HepG2 (cell line): ENCODE data around the gene CAPN9. TPM values are rescaled to one million over a fixed set of nuclear protein-coding genes. Genes with fewer than 3 reads are reported as not detected.

Source experiments
- CENPBD1 ChIP-seq: sonication (generic); formaldehyde crosslinking; IDR thresholded peaks from 2 replicates; pipeline ENCODE4 v1.8.0; 2022; ENCODE audit warnings: missing genetic modification reagents, low read depth, mild to moderate bottlenecking, borderline replicate concordance
- HINFP ChIP-seq: sonication (generic); formaldehyde crosslinking; IDR thresholded peaks from 2 replicates; pipeline ENCODE4 v1.4.0; 2020; ENCODE audit warnings: low read depth, mild to moderate bottlenecking, missing genetic modification reagents
- PHF20 ChIP-seq: sonication (generic); formaldehyde crosslinking; IDR thresholded peaks from 2 replicates; pipeline ENCODE4 v1.5.0; 2020; ENCODE audit warnings: mild to moderate bottlenecking, missing genetic modification reagents
- POGZ ChIP-seq: sonication (generic); formaldehyde crosslinking; IDR thresholded peaks from 2 replicates; pipeline ENCODE4 v1.4.0; 2020; ENCODE audit warnings: mild to moderate bottlenecking, missing genetic modification reagents
- POLR2A ChIP-seq, 2 experiments: IDR thresholded peaks; 2 replicates each; pipeline ENCODE4 v1.6.1; 2011; ENCODE audit warnings: low read depth in 2 of 2, low read length in 2 of 2, mild to moderate bottlenecking in 1 of 2, moderate library complexity in 1 of 2; ENCODE audit not compliant: insufficient read depth in 1 of 2
- PRPF4 ChIP-seq: fragments of 200-400 bp; formaldehyde crosslinking; IDR thresholded peaks from 2 replicates; pipeline ENCODE4 v1.6.1; 2016; ENCODE audit warnings: low read length, low read depth; ENCODE audit not compliant: poor library complexity, severe bottlenecking
- RAD51 ChIP-seq: fragments of 450-650 bp; IDR thresholded peaks from 2 replicates; pipeline ENCODE4 v1.6.1; 2016; ENCODE audit warnings: borderline replicate concordance
- RFX1 ChIP-seq: fragments of 450-650 bp; IDR thresholded peaks from 2 replicates; pipeline ENCODE4 v1.6.1; 2017
- SALL2 ChIP-seq: sonication (generic); formaldehyde crosslinking; IDR thresholded peaks from 2 replicates; pipeline ENCODE4 v1.8.1; 2023; ENCODE audit warnings: mild to moderate bottlenecking, missing genetic modification reagents, inconsistent platforms
- XBP1 ChIP-seq: sonication (generic); formaldehyde crosslinking; IDR thresholded peaks from 2 replicates; pipeline ENCODE4 v1.5.0; 2020; ENCODE audit warnings: missing genetic modification reagents
- ZFP41 ChIP-seq: sonication (generic); formaldehyde crosslinking; IDR thresholded peaks from 2 replicates; pipeline ENCODE4 v1.4.0; 2020; ENCODE audit warnings: mild to moderate bottlenecking, missing genetic modification reagents, borderline replicate concordance
- ZKSCAN5 ChIP-seq: sonication (generic); formaldehyde crosslinking; IDR thresholded peaks from 2 replicates; pipeline ENCODE4 v1.5.1; 2020; ENCODE audit warnings: mild to moderate bottlenecking, missing genetic modification reagents
- ZNF513 ChIP-seq: sonication (generic); formaldehyde crosslinking; conservative IDR thresholded peaks from 2 replicates; pipeline ENCODE4 v1.5.0; 2020; ENCODE audit warnings: missing genetic modification reagents
- ZNF558 ChIP-seq: sonication (generic); formaldehyde crosslinking; IDR thresholded peaks from 2 replicates; pipeline ENCODE4 v1.9.0; 2022; ENCODE audit warnings: mild to moderate bottlenecking, missing genetic modification reagents, borderline replicate concordance
- ZNF567 ChIP-seq: sonication (generic); formaldehyde crosslinking; IDR thresholded peaks from 2 replicates; pipeline ENCODE4 v1.8.1; 2023; ENCODE audit warnings: mild to moderate bottlenecking, missing genetic modification reagents, borderline replicate concordance
- ZNF687 ChIP-seq: sonication (generic); formaldehyde crosslinking; IDR thresholded peaks from 2 replicates; pipeline ENCODE4 v1.5.1; 2020; ENCODE audit warnings: mild to moderate bottlenecking, missing genetic modification reagents, moderate library complexity
- ZNF790 ChIP-seq: sonication (generic); formaldehyde crosslinking; IDR thresholded peaks from 2 replicates; pipeline ENCODE4 v1.8.0; 2022; ENCODE audit warnings: missing genetic modification reagents, mild to moderate bottlenecking, borderline replicate concordance
- polyA plus RNA-seq, 8 experiments: library from polyadenylated mRNA; depleted of rRNA in 3 of 8; stranded (reverse) in 7 of 8; unstranded in 1 of 8; fragments of >200 nt; fragmentation: Illumina TruSeq in 4 of 8; extraction: Trizol in 4 of 8; gene quantifications; 2 replicates each; pipeline versions ENCODE4 v1.2.1 to v1.2.3, GENCODE V29; 2011 to 2016; ENCODE audit warnings: low read depth in 4 of 8, missing spikeins in 1 of 8, mixed read lengths in 1 of 8; ENCODE audit not compliant: insufficient read depth in 1 of 8
- total RNA-seq, 5 experiments: library from RNA; depleted of rRNA; stranded (reverse); fragments of >200 nt; fragmentation: Illumina TruSeq; extraction: Trizol; gene quantifications; 2 replicates each; pipeline ENCODE4 v1.2.3, GENCODE V29; 2016; ENCODE audit warnings: low read depth in 1 of 5
- TF ChIP-seq, protein P1 (sequence below): sonication (generic); formaldehyde crosslinking; IDR thresholded peaks from 2 replicates; pipeline ENCODE4 v1.8.1; 2023; ENCODE audit warnings: mild to moderate bottlenecking, missing genetic modification reagents, borderline replicate concordance
- TF ChIP-seq, protein P2 (sequence below): sonication (generic); formaldehyde crosslinking; IDR thresholded peaks from 2 replicates; pipeline ENCODE4 v1.8.1; 2022; ENCODE audit warnings: low read depth, mild to moderate bottlenecking, missing genetic modification reagents

The CAPN9 gene
- total and polyA plus RNA-seq, 2 of the 13 experiments (the other 11 are each of a cell fraction or from before 2014, with no cell fraction given): 0.04 to 0.31 TPM

DNA sequence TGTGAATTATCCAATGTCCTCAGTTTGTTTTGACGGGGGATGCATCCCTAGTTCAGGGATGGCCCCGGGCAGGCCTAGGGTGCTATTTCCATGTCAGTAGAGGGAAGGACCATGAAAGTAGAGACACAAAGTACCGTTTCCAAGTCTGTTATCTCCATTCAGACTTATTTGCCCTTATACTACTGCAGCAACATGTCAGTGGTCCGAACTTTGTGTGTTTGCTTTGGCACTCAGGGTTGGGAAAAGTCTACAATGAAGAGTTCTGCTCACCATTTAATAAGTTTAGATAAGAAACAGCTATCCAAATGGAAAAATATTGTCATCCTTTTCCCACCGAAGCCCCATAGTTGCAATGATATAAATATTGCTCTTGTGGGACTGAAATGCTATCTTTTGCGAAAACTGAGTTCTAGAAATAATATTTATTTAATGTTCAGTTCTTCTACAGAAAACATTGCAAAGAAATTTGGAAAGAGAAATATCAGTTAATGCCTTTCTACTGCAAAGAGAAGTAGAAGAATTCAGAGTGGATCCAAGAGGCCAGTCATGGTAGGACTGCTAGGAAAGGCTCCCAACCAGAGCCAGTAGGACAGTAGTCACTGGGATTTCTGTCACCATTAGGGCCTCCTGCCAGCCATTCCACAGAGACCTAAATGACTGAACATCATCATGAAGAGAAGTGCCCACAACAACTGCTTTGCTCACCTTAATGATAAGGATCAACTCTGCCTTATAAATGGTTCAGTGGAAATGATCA lies 21.8 kb upstream of the CAPN9 start (continued):
- TF ChIP-seq, protein P1, sequence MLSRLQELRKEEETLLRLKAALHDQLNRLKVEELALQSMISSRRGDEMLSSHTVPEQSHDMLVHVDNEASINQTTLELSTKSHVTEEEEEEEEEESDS (CRISPR knock-in tag): no peak
- TF ChIP-seq ZNF558 (no peak), POLR2A (IDR thresholded peaks at IDR 0.05; ENCODE audit: insufficient read depth in 1 of 2, low read depth in 2 of 2, low read length in 2 of 2) (no peak), ZFP41 (CRISPR knock-in tag) (no peak), ZNF687 (CRISPR knock-in tag) (no peak), PHF20 (no peak), ZNF567 (CRISPR knock-in tag) (no peak), XBP1 (CRISPR knock-in tag) (no peak), HINFP (CRISPR knock-in tag) (no peak), ZNF513 (no peak), PRPF4 (no peak), CENPBD1 (no peak), ZKSCAN5 (CRISPR knock-in tag) (no peak), RAD51 (no peak), RFX1 (no peak), SALL2 (CRISPR knock-in tag) (no peak), POGZ (CRISPR knock-in tag) (peak; percentile 75), ZNF790 (CRISPR knock-in tag) (no peak)
- TF ChIP-seq, protein P2, sequence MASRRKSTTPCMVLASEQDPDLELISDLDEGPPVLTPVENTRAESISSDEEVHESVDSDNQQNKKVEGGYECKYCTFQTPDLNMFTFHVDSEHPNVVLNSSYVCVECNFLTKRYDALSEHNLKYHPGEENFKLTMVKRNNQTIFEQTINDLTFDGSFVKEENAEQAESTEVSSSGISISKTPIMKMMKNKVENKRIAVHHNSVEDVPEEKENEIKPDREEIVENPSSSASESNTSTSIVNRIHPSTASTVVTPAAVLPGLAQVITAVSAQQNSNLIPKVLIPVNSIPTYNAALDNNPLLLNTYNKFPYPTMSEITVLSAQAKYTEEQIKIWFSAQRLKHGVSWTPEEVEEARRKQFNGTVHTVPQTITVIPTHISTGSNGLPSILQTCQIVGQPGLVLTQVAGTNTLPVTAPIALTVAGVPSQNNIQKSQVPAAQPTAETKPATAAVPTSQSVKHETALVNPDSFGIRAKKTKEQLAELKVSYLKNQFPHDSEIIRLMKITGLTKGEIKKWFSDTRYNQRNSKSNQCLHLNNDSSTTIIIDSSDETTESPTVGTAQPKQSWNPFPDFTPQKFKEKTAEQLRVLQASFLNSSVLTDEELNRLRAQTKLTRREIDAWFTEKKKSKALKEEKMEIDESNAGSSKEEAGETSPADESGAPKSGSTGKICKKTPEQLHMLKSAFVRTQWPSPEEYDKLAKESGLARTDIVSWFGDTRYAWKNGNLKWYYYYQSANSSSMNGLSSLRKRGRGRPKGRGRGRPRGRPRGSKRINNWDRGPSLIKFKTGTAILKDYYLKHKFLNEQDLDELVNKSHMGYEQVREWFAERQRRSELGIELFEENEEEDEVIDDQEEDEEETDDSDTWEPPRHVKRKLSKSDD (CRISPR knock-in tag): no peak
